Heart right ventricle (tissue), 16 donors: ENCODE data around the gene SDSL. TPM values are rescaled to one million over a fixed set of nuclear protein-coding genes. Genes with fewer than 3 reads are reported as not detected.

ENCODE experiments used
- ATAC-seq, 8 donors: fragments of 200-7000 bp; cut with Tn5 transposase; one replicate each; pipeline ENCODE4 v1.9.1; 2020; ENCODE audit warnings: mild to moderate bottlenecking in 8 of 8, moderate library complexity in 8 of 8, moderate number of reproducible peaks in 1 of 8
- DNase-seq, 2 donors: peaks; one replicate each; pipeline ENCODE4 v3.0.0-alpha.2; 2020
- H3K27ac ChIP-seq, 10 donors: fragments of 200-600 bp; sonication (generic) in 2 of 10; one replicate each; pipeline versions ENCODE4 v1.5.0 to v1.8.0; 2020 to 2022; ENCODE audit warnings: mild to moderate bottlenecking in 3 of 10
- H3K27me3 ChIP-seq, 7 donors: fragments of 200-600 bp; one replicate each; pipeline ENCODE4 v1.8.0; 2021 to 2022; ENCODE audit warnings: mild to moderate bottlenecking in 2 of 7
- H3K36me3 ChIP-seq, 9 donors: fragments of 200-600 bp; sonication (generic) in 1 of 9; one replicate each; pipeline versions ENCODE4 v1.5.0 to v1.8.0; 2020 to 2022; ENCODE audit warnings: mild to moderate bottlenecking in 2 of 9
- H3K4me1 ChIP-seq, 9 donors: fragments of 200-600 bp; sonication (generic) in 1 of 9; one replicate each; pipeline versions ENCODE4 v1.5.0 to v1.8.0; 2020 to 2022; ENCODE audit warnings: mild to moderate bottlenecking in 4 of 9
- H3K4me3 ChIP-seq, 10 donors: fragments of 200-600 bp; sonication (generic) in 2 of 10; one replicate each; pipeline versions ENCODE4 v1.5.0 to v1.8.0; 2020 to 2022; ENCODE audit warnings: mild to moderate bottlenecking in 7 of 10, moderate library complexity in 2 of 10
- H3K9me3 ChIP-seq, 11 donors: fragments of 200-600 bp in 10 of 11; sonication (generic) in 2 of 11; one replicate each; pipeline versions ENCODE4 v1.5.0 to v1.8.0; 2013 to 2022; ENCODE audit warnings: mild to moderate bottlenecking in 2 of 11, control low read depth in 1 of 11, moderate library complexity in 1 of 11
- WGBS, 2 donors: extraction: QIAGEN DNeasy Blood & Tissue Kit; methylation state at CpG; one replicate each; pipeline ENCODE4 v1.1.7; 2013; ENCODE audit warnings: inconsistent platforms in 1 of 2; 5-methylcytosine and 5-hydroxymethylcytosine counted together
- intact Hi-C, 10 donors: fragments of 100-400 bp; cut with DNase I; formaldehyde crosslinking; loops; one replicate each; pipeline versions ENCODE4 v1.11.1 to v1.14.2; 2022
- polyA plus RNA-seq, 2 donors: library from polyadenylated mRNA; stranded (reverse); fragments of 200-250 nt; gene quantifications; one replicate each; pipeline ENCODE4 v1.2.3, GENCODE V29; 2013
- total RNA-seq, 10 donors: library from RNA; stranded (reverse); fragmentation: NEBNext Ultra II Directional in 3 of 10; extraction: Animal tissue kit (Norgen Biotek cat#: 25700) in 3 of 10; gene quantifications; one replicate each; pipeline versions ENCODE4 v1.2.1 to v1.2.4, GENCODE V29; 2021 to 2023
- TF ChIP-seq, protein P1 (sequence below), 9 donors: fragments of 200-600 bp; sonication (generic) in 2 of 9; IDR thresholded peaks; one replicate each; pipeline versions ENCODE4 v1.5.0 to v1.8.0; 2021 to 2022; ENCODE audit warnings: antibody characterized with exemption in 9 of 9, mild to moderate bottlenecking in 5 of 9, moderate library complexity in 1 of 9
- donor health status: Arrhythmogenic right ventricular cardiomyopathy.
- donor health status: ischemic (EF 13 %, LVEDD 7.1; RV severe dilation, severe dysfunction).
- donor health status: healthy with polysubstance abuse.
- donor health status: DM: no; HTN: yes; CAD: no.
- donor health status: DM: no; HTN: no; CAD: no.
- donor health status: ischemic (EF 25% LVEDD 6.9; RV normal size, moderate dysfunction).
- donor health status: ischemic (EF 25% LVEDD 5.7; RV mildly dilated, moderate dysfunction).
- donor health status: healthy.
- donor health status: DM: yes; HTN: yes; CAD: no.
- donor health status: Ischemic cardiomyopathy.
- donor health status: ischemic (EF 35%, LVEDD 5.7; RV mildly dilated, moderate dysfunction).
- donor health status: nonischemic (EF 11% LVEDD 7.7; RV severe dilation, severe dysfunction).
- donor health status: DM: yes; HTN: yes; CAD: no.
- donor health status: PGD.
- donor health status: ischemic (EF 29% LVEDD 5.4; RV normal size, mild dysfunction).
- donor health status: nonischemic (EF 23%, LVEDD 6.1; RV moderate dilation, normal function).

SDSL gene
- total and polyA plus RNA-seq, 12 donors, result 2.0 to 23.4 (median 13.8) TPM

DNA sequence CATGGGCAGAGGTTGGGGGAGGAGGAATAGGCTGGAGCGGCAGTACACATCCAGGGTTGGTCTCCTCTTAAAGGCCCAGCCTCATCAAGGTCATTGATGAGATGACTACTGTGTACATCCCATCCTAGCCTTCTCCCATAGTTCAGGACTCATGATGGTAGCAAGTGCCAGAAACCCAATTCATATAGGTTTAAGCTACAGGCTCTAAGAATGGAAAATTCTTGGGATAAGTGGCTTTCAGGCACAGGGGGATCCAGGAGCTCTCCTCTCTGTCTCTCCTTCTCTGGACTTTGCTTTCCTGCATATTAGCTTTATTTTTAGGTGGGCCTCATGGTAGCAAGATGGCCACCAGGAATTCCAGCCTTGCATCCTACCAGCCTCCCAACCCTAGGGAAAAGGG is 6.3 kb downstream of the SDSL start:
- 85 to 91% methylated on average over 1 of the region's 1 CpG for WGBS, 2 donors
- Histone ChIP-seq H3K27me3 (peaks cover 0 to 5% (median 0%) of the 10 kb centered on the region in 7 donors), H3K27ac (no peak overlapping the region), H3K9me3 (peaks cover 0 to 3% (median 0%) of the 10 kb centered on the region in 11 donors), H3K36me3 (no peaks in the 10 kb centered on the region), H3K4me1 (peaks cover 0 to 9% (median 0%) of the 10 kb centered on the region in 9 donors), H3K4me3 (no peak overlapping the region)
- DNase-seq (no peak), ATAC-seq (no peak)
- intact Hi-C loops, result loop anchor here in 7 of 10 donors (5.0 to 10.0 kb wide), 5 partner anchors 114 to 234 kb away; no protein-coding TSS in a partner anchor
- TF ChIP-seq, protein P1, sequence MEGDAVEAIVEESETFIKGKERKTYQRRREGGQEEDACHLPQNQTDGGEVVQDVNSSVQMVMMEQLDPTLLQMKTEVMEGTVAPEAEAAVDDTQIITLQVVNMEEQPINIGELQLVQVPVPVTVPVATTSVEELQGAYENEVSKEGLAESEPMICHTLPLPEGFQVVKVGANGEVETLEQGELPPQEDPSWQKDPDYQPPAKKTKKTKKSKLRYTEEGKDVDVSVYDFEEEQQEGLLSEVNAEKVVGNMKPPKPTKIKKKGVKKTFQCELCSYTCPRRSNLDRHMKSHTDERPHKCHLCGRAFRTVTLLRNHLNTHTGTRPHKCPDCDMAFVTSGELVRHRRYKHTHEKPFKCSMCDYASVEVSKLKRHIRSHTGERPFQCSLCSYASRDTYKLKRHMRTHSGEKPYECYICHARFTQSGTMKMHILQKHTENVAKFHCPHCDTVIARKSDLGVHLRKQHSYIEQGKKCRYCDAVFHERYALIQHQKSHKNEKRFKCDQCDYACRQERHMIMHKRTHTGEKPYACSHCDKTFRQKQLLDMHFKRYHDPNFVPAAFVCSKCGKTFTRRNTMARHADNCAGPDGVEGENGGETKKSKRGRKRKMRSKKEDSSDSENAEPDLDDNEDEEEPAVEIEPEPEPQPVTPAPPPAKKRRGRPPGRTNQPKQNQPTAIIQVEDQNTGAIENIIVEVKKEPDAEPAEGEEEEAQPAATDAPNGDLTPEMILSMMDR (IDR thresholded peaks at IDR 0.05), result no peak

DNA sequence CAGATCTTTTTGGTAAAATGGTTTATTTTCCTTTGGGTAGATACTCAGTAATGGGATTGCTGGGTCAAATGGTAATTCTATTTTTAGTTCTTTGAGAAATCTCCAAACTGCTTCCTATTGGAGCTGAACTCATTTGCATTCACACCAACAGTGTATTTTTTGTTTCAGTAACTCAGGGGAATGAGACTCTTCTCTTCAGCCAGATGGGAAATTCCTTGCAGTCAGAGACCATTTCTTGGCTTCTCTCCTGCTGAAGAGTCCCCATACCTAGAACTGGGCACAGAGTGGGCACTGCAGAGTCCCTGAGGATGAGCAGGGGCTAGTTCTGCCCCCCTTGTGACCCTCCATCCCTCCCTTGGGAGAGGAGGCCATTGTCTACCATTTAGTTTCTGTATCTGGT is 10.8 kb downstream of the SDSL start:
- Histone ChIP-seq H3K9me3 (peaks cover 0 to 3% (median 0%) of the 10 kb centered on the region in 11 donors), H3K27me3 (peaks cover 0 to under 1% (median 0%) of the 10 kb centered on the region in 7 donors), H3K4me3 (no peak overlapping the region), H3K27ac (no peak overlapping the region), H3K36me3 (no peaks in the 10 kb centered on the region), H3K4me1 (no peaks in the 10 kb centered on the region)
- ATAC-seq (no peak), DNase-seq (no peak)
- TF ChIP-seq, protein P1 (IDR thresholded peaks at IDR 0.05), result no peak
- intact Hi-C loops, result no loop called here

DNA sequence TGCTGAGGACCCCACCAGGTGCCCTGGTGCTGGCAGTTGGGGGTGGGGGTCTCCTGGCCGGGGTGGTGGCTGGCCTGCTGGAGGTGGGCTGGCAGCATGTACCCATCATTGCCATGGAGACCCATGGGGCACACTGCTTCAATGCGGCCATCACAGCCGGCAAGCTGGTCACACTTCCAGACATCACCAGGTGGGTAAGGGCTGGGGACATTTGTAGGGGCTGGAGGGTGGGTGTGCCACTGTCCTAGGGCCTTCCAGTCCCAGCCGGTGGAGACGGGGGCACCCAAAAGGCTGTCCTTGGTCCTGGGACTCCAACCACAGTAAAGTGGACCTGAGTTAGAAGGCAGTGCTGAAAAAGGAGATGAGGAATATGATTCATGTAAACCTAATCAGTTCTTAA is 13.2 kb downstream of the SDSL start:
- Histone ChIP-seq H3K27ac (no peak overlapping the region), H3K4me3 (no peak overlapping the region), H3K9me3 (no peaks in the 10 kb centered on the region), H3K27me3 (peaks cover 0 to 16% (median 6%) of the 10 kb centered on the region in 7 donors), H3K36me3 (no peaks in the 10 kb centered on the region), H3K4me1 (no peaks in the 10 kb centered on the region)
- ATAC-seq, result no peak
- TF ChIP-seq, protein P1 (IDR thresholded peaks at IDR 0.05), result no peak
- no peak for DNase-seq
- intact Hi-C loops, result loop anchor here in 2 of 10 donors (5.0 kb wide), 1 partner anchor 477 kb away; no protein-coding TSS in a partner anchor
- 84 to 85% methylated on average over 5 of the region's 5 CpGs for WGBS, 2 donors

DNA sequence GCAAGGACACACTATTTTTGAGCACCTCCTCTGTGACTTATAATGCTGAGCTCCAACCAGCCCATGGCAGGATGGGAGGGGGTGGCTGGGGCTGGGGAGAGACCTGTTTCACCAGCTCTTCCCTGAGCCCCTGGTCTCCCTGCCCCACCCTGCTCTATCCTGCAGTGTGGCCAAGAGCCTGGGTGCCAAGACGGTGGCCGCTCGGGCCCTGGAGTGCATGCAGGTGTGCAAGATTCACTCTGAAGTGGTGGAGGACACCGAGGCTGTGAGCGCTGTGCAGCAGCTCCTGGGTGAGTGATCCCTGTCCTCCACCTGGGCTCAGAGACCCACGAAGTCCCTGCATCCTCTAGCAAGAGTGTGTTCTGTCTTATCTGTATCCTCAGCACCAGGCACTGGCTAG is 14.4 kb downstream of the SDSL start:
- intact Hi-C loops, result loop anchor here in 2 of 10 donors (5.0 kb wide), 1 partner anchor 476 kb away; no protein-coding TSS in a partner anchor
- ATAC-seq, result no peak
- Histone ChIP-seq H3K9me3 (no peaks in the 10 kb centered on the region), H3K27me3 (peaks cover 0 to 26% (median 15%) of the 10 kb centered on the region in 7 donors), H3K36me3 (no peaks in the 10 kb centered on the region), H3K27ac (no peak overlapping the region), H3K4me3 (no peak overlapping the region), H3K4me1 (no peaks in the 10 kb centered on the region)
- TF ChIP-seq, protein P1 (IDR thresholded peaks at IDR 0.05), result no peak
- DNase-seq, result no peak
- WGBS, 2 donors, result 77 to 81% methylated on average over 6 of the region's 6 CpGs
